Activated CD4-positive, alpha-beta T cell treated with anti-CD3 and anti-CD28 coated beads for 36 hours (primary cell): ENCODE measurements around the gene GDPD4. TPM values are rescaled to one million over a fixed set of nuclear protein-coding genes. Genes with fewer than 3 reads are reported as not detected.

ENCODE experiments used
- ATAC-seq: fragments of 200-7000 bp; cut with Tn5 transposase; one replicate; pipeline ENCODE4 v1.10.0; 2021; ENCODE audit warnings: mild to moderate bottlenecking, moderate library complexity
- CTCF ChIA-PET: fragments of 350-600 bp; sonication (Branson Sonifier 250); formaldehyde crosslinking; loops from one replicate; lab custom pipeline; 2021; ENCODE audit warnings: antibody characterized with exemption; lab: Charles Lee
- POLR2A ChIA-PET: fragments of 350-600 bp; sonication (Branson Sonifier 250); formaldehyde crosslinking; loops from one replicate; lab custom pipeline; 2021; ENCODE audit warnings: antibody characterized with exemption, inconsistent platforms; lab: Charles Lee
- DNase-seq: peaks from one replicate; pipeline ENCODE4 v3.0.0-alpha.2; 2020
- H3K27ac Mint-ChIP-seq: one replicate; pipeline ENCODE4 v1.8.0; 2021; ENCODE audit warnings: mixed read lengths
- H3K27me3 Mint-ChIP-seq: one replicate; pipeline ENCODE4 v1.8.0; 2021; ENCODE audit warnings: mixed read lengths
- H3K36me3 Mint-ChIP-seq: one replicate; pipeline ENCODE4 v1.8.0; 2021; ENCODE audit warnings: low read depth, mixed read lengths
- H3K4me1 Mint-ChIP-seq: one replicate; pipeline ENCODE4 v1.8.0; 2021; ENCODE audit warnings: mixed read lengths
- H3K4me3 Mint-ChIP-seq: one replicate; pipeline ENCODE4 v1.8.0; 2021; ENCODE audit warnings: mild to moderate bottlenecking, moderate library complexity, mixed read lengths
- H3K9me3 Mint-ChIP-seq: one replicate; pipeline ENCODE4 v1.8.0; 2021; ENCODE audit warnings: low read depth, mixed read lengths
- intact Hi-C, 2 experiments: fragments of 100-400 bp; cut with DNase I in 1 of 2; cut with micrococcal nuclease in 1 of 2; formaldehyde crosslinking; loops; one replicate each; pipeline versions ENCODE4 v1.14.2 to v1.15.1; 2022 to 2024; cut with DNase I, micrococcal nuclease
- total RNA-seq, 2 experiments: library from RNA; stranded (reverse); gene quantifications; one replicate each; pipeline ENCODE4 v1.2.3, GENCODE V29; 2021

Gene GDPD4, protein sequence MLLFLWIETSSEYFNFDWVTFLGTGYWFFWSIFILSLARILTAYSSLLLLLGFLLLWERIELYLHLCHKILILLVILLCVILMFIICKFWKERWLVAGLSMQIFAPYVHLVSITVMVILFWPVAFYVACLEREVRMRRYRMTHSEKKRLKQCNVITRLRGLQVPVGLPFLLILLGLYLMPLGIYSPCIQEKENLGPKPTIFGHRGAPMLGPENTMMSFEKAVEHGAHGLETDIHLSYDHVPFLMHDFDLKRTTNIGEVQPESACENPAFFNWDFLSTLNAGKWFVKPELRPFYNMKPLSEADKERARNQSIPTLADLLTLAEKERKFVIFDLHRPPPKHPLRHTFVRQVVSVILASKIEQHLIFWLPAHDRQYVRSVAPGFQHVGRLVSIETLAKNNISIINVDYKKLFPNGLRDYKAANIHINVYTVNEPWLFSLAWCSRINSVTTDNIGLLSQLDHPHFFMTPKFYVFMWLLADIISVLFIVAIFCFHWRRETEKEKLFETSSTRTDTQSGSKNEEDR
- total RNA-seq, result not detected

- no peaks in the 10 kb centered on the region for H3K9me3 Mint-ChIP-seq
- POLR2A ChIA-PET, result no interaction called here
- intact Hi-C loops, result no loop called here
- no peak for DNase-seq
- H3K27me3 Mint-ChIP-seq, result no peaks in the 10 kb centered on the region
- no peak within 1 kb of the TSS for H3K4me3 Mint-ChIP-seq
- peaks cover 3% of the 10 kb centered on the region for H3K4me1 Mint-ChIP-seq
- CTCF ChIA-PET, result no interaction called here
- ATAC-seq, result no peak
- no peak within 1 kb of the TSS for H3K27ac Mint-ChIP-seq
- no peaks in the 10 kb centered on the region for H3K36me3 Mint-ChIP-seq
These were observed at the start of gene GDPD4 for GRCh38 chr11:77301510-77301909. Gene GDPD4, minus strand, starts transcription at chr11:77301686. Its CDS starts 16,549 bp downstream, at chr11:77285137.

GRCh38 chr11:77347948-77348347 is 46.5 kb upstream of the GDPD4 start:
- CTCF ChIA-PET, result no interaction called here
- Mint-ChIP-seq H3K27ac (no peak overlapping the region), H3K27me3 (no peaks in the 10 kb centered on the region), H3K4me3 (no peak overlapping the region), H3K4me1 (no peaks in the 10 kb centered on the region), H3K36me3 (peaks cover 16% of the 10 kb centered on the region), H3K9me3 (no peaks in the 10 kb centered on the region)
- no peak for DNase-seq
- ATAC-seq, result no peak
- POLR2A ChIA-PET, result no interaction called here
- intact Hi-C loops, result no loop called here

GRCh38 chr11:77346906-77347603 is 45.6 kb upstream of the GDPD4 start:
- no peak for DNase-seq
- no peaks in the 10 kb centered on the region for H3K27me3 Mint-ChIP-seq
- intact Hi-C loops, result no loop called here
- H3K36me3 Mint-ChIP-seq, result peaks cover 20% of the 10 kb centered on the region
- no peak overlapping the region for H3K27ac Mint-ChIP-seq
- H3K4me1 Mint-ChIP-seq, result no peaks in the 10 kb centered on the region
- no peak for ATAC-seq
- POLR2A ChIA-PET, result no interaction called here
- CTCF ChIA-PET, result no interaction called here
- H3K9me3 Mint-ChIP-seq, result no peaks in the 10 kb centered on the region
- H3K4me3 Mint-ChIP-seq, result no peak overlapping the region

DNA sequence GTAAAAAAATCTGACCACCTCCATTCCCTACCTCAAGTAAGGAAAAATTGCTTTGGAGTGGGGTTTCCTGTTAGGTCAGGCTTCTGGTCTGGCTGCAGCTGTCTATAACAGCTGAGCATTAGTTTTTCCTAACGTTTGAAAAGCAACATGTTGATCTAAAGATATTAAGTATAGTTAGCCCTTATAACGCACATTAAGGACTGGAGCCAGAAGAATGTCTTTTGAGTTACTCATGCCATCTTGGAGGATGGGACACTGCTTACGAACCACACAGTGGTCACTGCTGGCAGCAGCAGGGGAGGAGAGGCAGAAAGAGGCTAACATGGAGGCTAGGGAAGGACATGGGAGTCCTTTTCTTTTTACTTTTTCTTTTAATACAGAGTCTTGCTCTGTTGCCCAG is 44.1 kb upstream of the GDPD4 start:
- no peak overlapping the region for H3K27ac Mint-ChIP-seq
- intact Hi-C loops, result no loop called here
- DNase-seq (no peak), ATAC-seq (no peak)
- ChIA-PET POLR2A (no interaction called here), CTCF (no interaction called here)
- no peaks in the 10 kb centered on the region for H3K9me3 Mint-ChIP-seq
- H3K36me3 Mint-ChIP-seq, result peaks cover 30% of the 10 kb centered on the region
- no peaks in the 10 kb centered on the region for H3K4me1 Mint-ChIP-seq
- H3K27me3 Mint-ChIP-seq, result no peaks in the 10 kb centered on the region
- H3K4me3 Mint-ChIP-seq, result no peak overlapping the region

GRCh38 chr11:77340501-77340900 is 39.0 kb upstream of the GDPD4 start:
- Mint-ChIP-seq H3K4me1 (no peaks in the 10 kb centered on the region), H3K4me3 (no peak overlapping the region), H3K27me3 (no peaks in the 10 kb centered on the region), H3K9me3 (no peaks in the 10 kb centered on the region), H3K27ac (no peak overlapping the region), H3K36me3 (peaks cover 23% of the 10 kb centered on the region)
- DNase-seq (no peak), ATAC-seq (no peak)
- CTCF ChIA-PET, result interaction anchor here (0.6 to 0.7 kb wide), 2 partner anchors 467 to 1177 kb away, joined by 3 to 4 read pairs; no protein-coding TSS in a partner anchor
- intact Hi-C loops, result no loop called here
- POLR2A ChIA-PET, result no interaction called here

DNA sequence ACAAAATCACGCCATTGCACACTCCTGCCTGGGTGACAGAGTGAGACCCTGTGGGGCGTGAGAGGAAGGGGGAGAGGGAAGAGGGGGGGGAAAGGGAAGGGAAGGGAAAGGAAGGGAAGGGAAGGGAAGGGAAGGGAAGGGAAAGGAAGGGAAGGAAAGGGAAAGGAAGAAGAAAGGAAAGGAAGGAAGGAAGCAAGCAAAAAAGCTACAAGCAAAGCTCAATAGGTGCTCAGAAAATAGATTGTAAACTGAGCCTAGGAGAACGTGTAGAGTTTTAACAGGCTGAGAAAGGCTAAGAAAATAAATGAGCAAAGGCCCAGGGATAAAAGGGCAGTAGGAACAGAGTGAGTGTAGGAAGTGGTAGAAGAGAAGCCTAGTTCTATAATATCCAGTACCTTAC is 30.8 kb upstream of the GDPD4 start:
- peaks cover 39% of the 10 kb centered on the region for H3K36me3 Mint-ChIP-seq
- ATAC-seq (no peak), DNase-seq (no peak)
- no peak overlapping the region for H3K27ac Mint-ChIP-seq
- CTCF ChIA-PET, result no interaction called here
- POLR2A ChIA-PET, result no interaction called here
- no peaks in the 10 kb centered on the region for H3K9me3 Mint-ChIP-seq
- H3K27me3 Mint-ChIP-seq, result no peaks in the 10 kb centered on the region
- H3K4me1 Mint-ChIP-seq, result no peaks in the 10 kb centered on the region
- H3K4me3 Mint-ChIP-seq, result no peak overlapping the region
- intact Hi-C loops, result no loop called here

DNA sequence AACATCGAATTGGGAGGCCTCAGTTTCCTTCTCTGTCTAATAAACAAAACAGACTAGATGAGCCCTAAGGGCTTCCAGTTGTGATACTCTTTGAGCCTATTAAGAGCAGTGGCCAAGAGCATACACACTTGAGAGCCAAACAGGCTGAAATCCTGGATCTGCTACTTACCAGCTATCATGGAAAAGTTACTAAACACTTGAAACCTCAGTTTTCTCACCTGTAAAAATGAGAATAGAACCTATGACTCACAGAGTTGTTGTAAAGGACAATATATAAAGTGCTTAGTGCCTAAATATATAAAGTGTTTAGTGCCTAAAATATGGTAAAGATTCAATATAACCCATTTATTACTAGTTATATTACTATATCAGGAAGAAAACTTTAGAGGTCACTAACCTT is 23.7 kb upstream of the GDPD4 start:
- no peaks in the 10 kb centered on the region for H3K9me3 Mint-ChIP-seq
- ChIA-PET CTCF (no interaction called here), POLR2A (no interaction called here)
- H3K27ac Mint-ChIP-seq, result no peak overlapping the region
- ATAC-seq (peak; percentile 66), DNase-seq (no peak)
- intact Hi-C loops, result no loop called here
- peaks cover 34% of the 10 kb centered on the region for H3K36me3 Mint-ChIP-seq
- no peaks in the 10 kb centered on the region for H3K27me3 Mint-ChIP-seq
- peaks cover 8% of the 10 kb centered on the region for H3K4me1 Mint-ChIP-seq
- no peak overlapping the region for H3K4me3 Mint-ChIP-seq

DNA sequence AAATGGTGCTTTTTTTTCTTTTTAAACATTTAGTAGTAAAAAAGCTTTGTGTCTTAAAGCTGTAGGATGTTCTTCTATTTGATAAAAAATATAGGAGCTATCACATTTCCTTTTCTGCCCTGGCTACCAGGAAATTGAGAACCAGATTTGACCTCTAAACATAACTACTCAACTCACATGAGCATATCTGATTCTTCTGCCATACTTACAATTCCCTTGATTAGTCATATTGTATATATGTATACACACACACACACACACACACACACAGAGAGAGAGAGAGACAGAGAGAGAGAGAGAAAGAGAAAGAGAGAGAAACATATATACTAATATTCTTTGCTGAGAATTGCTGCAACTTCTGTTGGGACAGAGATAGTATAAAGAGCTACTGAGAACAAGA is 23.0 kb upstream of the GDPD4 start:
- ATAC-seq, result peak; percentile 42

GRCh38 chr11:77322926-77323590 is 21.6 kb upstream of the GDPD4 start:
- no peak for ATAC-seq
- H3K27ac Mint-ChIP-seq, result no peak overlapping the region
- no peak overlapping the region for H3K4me3 Mint-ChIP-seq
- peaks cover 18% of the 10 kb centered on the region for H3K36me3 Mint-ChIP-seq
- DNase-seq, result no peak
- intact Hi-C loops, result no loop called here
- no peaks in the 10 kb centered on the region for H3K9me3 Mint-ChIP-seq
- H3K4me1 Mint-ChIP-seq, result peaks cover 8% of the 10 kb centered on the region
- ChIA-PET POLR2A (no interaction called here), CTCF (interaction anchor here (0.8 kb wide), 1 partner anchor 69 kb away, joined by 3 read pairs; no protein-coding TSS in a partner anchor)
- no peaks in the 10 kb centered on the region for H3K27me3 Mint-ChIP-seq

More for the DNA sequence above, 23.0 kb upstream of the GDPD4 start:
- ChIA-PET CTCF (no interaction called here), POLR2A (no interaction called here)
- Mint-ChIP-seq H3K4me3 (no peak overlapping the region), H3K4me1 (peaks cover 8% of the 10 kb centered on the region), H3K9me3 (no peaks in the 10 kb centered on the region), H3K27ac (no peak overlapping the region), H3K36me3 (peaks cover 30% of the 10 kb centered on the region), H3K27me3 (no peaks in the 10 kb centered on the region)
- no peak for DNase-seq
- intact Hi-C loops, result no loop called here

GRCh38 chr11:77322506-77322905 is 21.0 kb upstream of the GDPD4 start:
- Mint-ChIP-seq H3K4me1 (peaks cover 8% of the 10 kb centered on the region), H3K27me3 (no peaks in the 10 kb centered on the region), H3K9me3 (no peaks in the 10 kb centered on the region), H3K36me3 (peaks cover 14% of the 10 kb centered on the region), H3K27ac (no peak overlapping the region), H3K4me3 (no peak overlapping the region)
- ATAC-seq (no peak), DNase-seq (no peak)
- ChIA-PET POLR2A (no interaction called here), CTCF (interaction anchor here (0.6 kb wide), 1 partner anchor 28 kb away, joined by 3 read pairs; no protein-coding TSS in a partner anchor)
- intact Hi-C loops, result no loop called here

DNA sequence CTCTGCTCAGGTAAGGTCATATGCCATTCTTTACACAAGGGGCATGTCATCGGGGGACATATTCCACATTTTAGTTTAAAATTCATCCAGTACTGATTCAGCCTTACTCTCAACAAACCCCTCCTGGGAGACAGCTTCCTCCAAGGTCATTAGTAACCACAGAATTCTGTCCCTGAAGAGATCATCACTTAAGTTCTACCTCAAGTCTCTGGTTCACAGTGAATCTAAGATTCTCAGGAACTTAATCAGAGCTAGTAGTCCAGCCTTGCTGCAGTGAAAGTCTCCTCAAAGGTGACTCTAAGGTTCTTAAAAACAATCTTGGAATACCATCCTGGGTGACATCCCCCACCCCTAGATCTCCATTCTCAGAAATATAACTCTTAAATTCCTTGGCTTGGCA is 18.9 kb upstream of the GDPD4 start:
- no peak overlapping the region for H3K27ac Mint-ChIP-seq
- H3K4me1 Mint-ChIP-seq, result peaks cover 8% of the 10 kb centered on the region
- peaks cover 4% of the 10 kb centered on the region for H3K27me3 Mint-ChIP-seq
- ATAC-seq (no peak), DNase-seq (no peak)
- H3K9me3 Mint-ChIP-seq, result no peaks in the 10 kb centered on the region
- CTCF ChIA-PET, result no interaction called here
- no peak overlapping the region for H3K4me3 Mint-ChIP-seq
- peaks cover 4% of the 10 kb centered on the region for H3K36me3 Mint-ChIP-seq
- intact Hi-C loops, result no loop called here
- POLR2A ChIA-PET, result no interaction called here
